ENCODE data around the gene VPS33B.
"Not testable (repeated sequence)": the region's sequence is repeated elsewhere in the genome, so short reads cannot be mapped to it uniquely, and the experiment has no call there.

DNA sequence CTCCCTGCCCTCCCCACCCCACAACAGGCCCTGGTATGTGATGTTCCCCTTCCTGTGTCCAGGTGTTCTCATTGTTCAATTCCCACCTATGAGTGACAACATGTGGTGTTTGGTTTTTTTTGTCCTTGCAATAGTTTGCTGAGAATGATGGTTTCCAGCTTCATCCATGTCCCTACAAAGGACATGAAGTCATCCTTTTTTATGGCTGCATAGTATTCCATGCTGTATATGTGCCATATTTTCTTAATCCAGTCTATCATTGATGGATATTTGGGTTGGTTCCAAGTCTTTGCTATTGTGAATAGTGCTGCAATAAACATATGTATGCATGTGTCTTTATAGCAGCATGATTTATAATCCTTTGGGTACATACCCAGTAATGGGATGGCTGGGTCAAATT is 23.7 kb upstream of the VPS33B start:
- TF ChIP-seq, protein P1, sequence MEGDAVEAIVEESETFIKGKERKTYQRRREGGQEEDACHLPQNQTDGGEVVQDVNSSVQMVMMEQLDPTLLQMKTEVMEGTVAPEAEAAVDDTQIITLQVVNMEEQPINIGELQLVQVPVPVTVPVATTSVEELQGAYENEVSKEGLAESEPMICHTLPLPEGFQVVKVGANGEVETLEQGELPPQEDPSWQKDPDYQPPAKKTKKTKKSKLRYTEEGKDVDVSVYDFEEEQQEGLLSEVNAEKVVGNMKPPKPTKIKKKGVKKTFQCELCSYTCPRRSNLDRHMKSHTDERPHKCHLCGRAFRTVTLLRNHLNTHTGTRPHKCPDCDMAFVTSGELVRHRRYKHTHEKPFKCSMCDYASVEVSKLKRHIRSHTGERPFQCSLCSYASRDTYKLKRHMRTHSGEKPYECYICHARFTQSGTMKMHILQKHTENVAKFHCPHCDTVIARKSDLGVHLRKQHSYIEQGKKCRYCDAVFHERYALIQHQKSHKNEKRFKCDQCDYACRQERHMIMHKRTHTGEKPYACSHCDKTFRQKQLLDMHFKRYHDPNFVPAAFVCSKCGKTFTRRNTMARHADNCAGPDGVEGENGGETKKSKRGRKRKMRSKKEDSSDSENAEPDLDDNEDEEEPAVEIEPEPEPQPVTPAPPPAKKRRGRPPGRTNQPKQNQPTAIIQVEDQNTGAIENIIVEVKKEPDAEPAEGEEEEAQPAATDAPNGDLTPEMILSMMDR (IDR thresholded peaks at IDR 0.05; ENCODE audit: low read depth, low read length): not testable (repeated sequence)
- TF ChIP-seq, protein P2, sequence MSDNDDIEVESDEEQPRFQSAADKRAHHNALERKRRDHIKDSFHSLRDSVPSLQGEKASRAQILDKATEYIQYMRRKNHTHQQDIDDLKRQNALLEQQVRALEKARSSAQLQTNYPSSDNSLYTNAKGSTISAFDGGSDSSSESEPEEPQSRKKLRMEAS (IDR thresholded peaks at IDR 0.05; ENCODE audit: low read depth, low read length): not testable (repeated sequence)
- TF ChIP-seq MYC (IDR thresholded peaks at IDR 0.05; ENCODE audit: low read depth, low read length); POLR2A (IDR thresholded peaks at IDR 0.05; ENCODE audit: extremely low read depth, insufficient read length): not testable (repeated sequence)

Data from NB4 (cell line).